Right lobe of liver (tissue), 6 donors: ENCODE measurements around the gene E2F7. TPM values are rescaled to one million over a fixed set of nuclear protein-coding genes. Genes with fewer than 3 reads are reported as not detected.

Source experiments
- ATAC-seq, 4 donors: fragments of 200-7000 bp; cut with Tn5 transposase; one replicate each; pipeline ENCODE4 v1.9.1; 2020; ENCODE audit warnings: mild to moderate bottlenecking in 4 of 4, moderate library complexity in 4 of 4
- DNase-seq, 3 donors: peaks; one replicate each; pipeline ENCODE4 v3.0.0-alpha.2; 2020
- H3K27ac ChIP-seq, 3 donors: fragments of 200-600 bp; one replicate each; pipeline ENCODE4 v1.8.0; 2022
- H3K27me3 ChIP-seq, 2 donors: fragments of 200-600 bp; one replicate each; pipeline ENCODE4 v1.8.0; 2022
- H3K36me3 ChIP-seq, 4 donors: fragments of 200-600 bp; sonication (generic) in 1 of 4; one replicate each; pipeline versions ENCODE4 v1.5.1 to v1.8.0; 2017 to 2022; ENCODE audit warnings: control low read depth in 1 of 4
- H3K4me1 ChIP-seq, 4 donors: fragments of 200-600 bp; sonication (generic) in 1 of 4; one replicate each; pipeline versions ENCODE4 v1.5.1 to v1.8.0; 2017 to 2022; ENCODE audit warnings: control low read depth in 1 of 4
- H3K4me3 ChIP-seq, 3 donors: fragments of 200-600 bp; one replicate each; pipeline ENCODE4 v1.8.0; 2022
- H3K9me3 ChIP-seq, 4 donors: fragments of 200-600 bp; sonication (generic) in 1 of 4; one replicate each; pipeline versions ENCODE4 v1.5.1 to v1.8.0; 2017 to 2022; ENCODE audit warnings: control low read depth in 1 of 4
- CTCF ChIP-seq, 4 donors: fragments of 200-600 bp in 3 of 4; fragments of 450-650 bp in 1 of 4; IDR thresholded peaks; one replicate each; pipeline versions ENCODE4 v1.5.1 to v1.8.0; 2016 to 2022; ENCODE audit warnings: antibody characterized with exemption in 4 of 4, mild to moderate bottlenecking in 2 of 4
- POLR2A ChIP-seq: fragments of 450-650 bp; IDR thresholded peaks from one replicate; pipeline ENCODE4 v1.6.1; 2017; ENCODE audit warnings: antibody characterized with exemption, mild to moderate bottlenecking
- WGBS: methylation state at CpG from one replicate; pipeline ENCODE4 v1.1.6; 2018; ENCODE audit warnings: low coverage, low lambda C conversion rate; ENCODE audit not compliant: insufficient coverage; ENCODE audit errors: missing lambda C conversion rate; 5-methylcytosine and 5-hydroxymethylcytosine counted together
- intact Hi-C, 2 donors: fragments of 100-400 bp; cut with DNase I; formaldehyde crosslinking; loops; one replicate each; pipeline versions ENCODE4 v1.11.2 to v1.14.1; 2022
- total RNA-seq, 6 experiments: library from RNA; depleted of rRNA in 2 of 6; stranded (reverse); fragments of >200 nt in 2 of 6; fragmentation: NEBNext Ultra II Directional in 3 of 6; extraction: Animal tissue kit (Norgen Biotek cat#: 25700) in 3 of 6; gene quantifications; one replicate each; pipeline versions ENCODE4 v1.1.0 to v1.2.4, GENCODE V29; 2016 to 2023
- donor health status: DM: no; HTN: yes; CAD: no.
- donor health status: DM: no; HTN: no; CAD: no.
- donor health status: DM: no; HTN: no; CAD: no.
- donor health status: DM: no; HTN: yes; CAD: no.
- donor health status: DM: no; HTN: yes; CAD: no.

E2F7 gene
- total RNA-seq, 6 experiments from 2014 or later = 0.23 to 0.55 (median 0.37) TPM; not detected in 2

GRCh38 chr12:76980196-76980595 is 85.2 kb downstream of the E2F7 start:
- Histone ChIP-seq H3K36me3 (no peaks in the 10 kb centered on the region), H3K4me3 (no peak overlapping the region), H3K4me1 (no peaks in the 10 kb centered on the region), H3K27me3 (no peaks in the 10 kb centered on the region), H3K27ac (no peak overlapping the region), H3K9me3 (peaks cover 0 to 6% (median 0%) of the 10 kb centered on the region in 4 donors)
- ATAC-seq = no peak
- 79% methylated on average over 2 of the region's 2 CpGs for WGBS
- intact Hi-C loops = no loop called here
- TF ChIP-seq CTCF (IDR thresholded peaks at IDR 0.05) (no peak), POLR2A (no peak)
- no peak for DNase-seq

GRCh38 chr12:76976777-76977382 is 88.5 kb downstream of the E2F7 start:
- H3K27me3 ChIP-seq = no peaks in the 10 kb centered on the region
- 50% methylated on average over 2 of the region's 2 CpGs for WGBS
- H3K4me3 ChIP-seq = no peak overlapping the region
- no peak overlapping the region for H3K27ac ChIP-seq
- no peaks in the 10 kb centered on the region for H3K36me3 ChIP-seq
- no peak for TF ChIP-seq CTCF (IDR thresholded peaks at IDR 0.05)
- no peak for TF ChIP-seq POLR2A
- intact Hi-C loops = no loop called here
- no peaks in the 10 kb centered on the region for H3K4me1 ChIP-seq
- ATAC-seq (no peak), DNase-seq (no peak)
- H3K9me3 ChIP-seq = peaks cover 0 to 5% (median 0%) of the 10 kb centered on the region in 4 donors

Other genes starting within 250 kb of the E2F7 start
- 10 to 100 TPM; 13.4 to 35.1 (median 22.4) TPM for gene CSRP2, start 186.6 kb downstream of the E2F7 start, total RNA-seq